GM12865 (cell line): ENCODE data around the gene SCN2B.

Experiments used
- DNase-seq: peaks from one replicate; pipeline ENCODE4 v3.0.0; 2010; ENCODE audit warnings: low read depth
- H3K4me3 ChIP-seq: 2 replicates; pipeline ENCODE4 v1.5.1; 2011; ENCODE audit warnings: mild to moderate bottlenecking, low read depth, low read length, control low read depth
- TF ChIP-seq, protein P1 (sequence below): IDR thresholded peaks from 2 replicates; pipeline ENCODE4 v1.5.1; 2011; ENCODE audit warnings: low read length, control low read depth, low read depth, inconsistent platforms; ENCODE audit not compliant: insufficient read depth; ENCODE audit errors: missing control alignments

Gene SCN2B

GRCh38 chr11:118219244-118219643 is 42.8 kb upstream of the SCN2B start:
- DNase-seq = no peak
- H3K4me3 ChIP-seq = no peak overlapping the region
- TF ChIP-seq, protein P1, sequence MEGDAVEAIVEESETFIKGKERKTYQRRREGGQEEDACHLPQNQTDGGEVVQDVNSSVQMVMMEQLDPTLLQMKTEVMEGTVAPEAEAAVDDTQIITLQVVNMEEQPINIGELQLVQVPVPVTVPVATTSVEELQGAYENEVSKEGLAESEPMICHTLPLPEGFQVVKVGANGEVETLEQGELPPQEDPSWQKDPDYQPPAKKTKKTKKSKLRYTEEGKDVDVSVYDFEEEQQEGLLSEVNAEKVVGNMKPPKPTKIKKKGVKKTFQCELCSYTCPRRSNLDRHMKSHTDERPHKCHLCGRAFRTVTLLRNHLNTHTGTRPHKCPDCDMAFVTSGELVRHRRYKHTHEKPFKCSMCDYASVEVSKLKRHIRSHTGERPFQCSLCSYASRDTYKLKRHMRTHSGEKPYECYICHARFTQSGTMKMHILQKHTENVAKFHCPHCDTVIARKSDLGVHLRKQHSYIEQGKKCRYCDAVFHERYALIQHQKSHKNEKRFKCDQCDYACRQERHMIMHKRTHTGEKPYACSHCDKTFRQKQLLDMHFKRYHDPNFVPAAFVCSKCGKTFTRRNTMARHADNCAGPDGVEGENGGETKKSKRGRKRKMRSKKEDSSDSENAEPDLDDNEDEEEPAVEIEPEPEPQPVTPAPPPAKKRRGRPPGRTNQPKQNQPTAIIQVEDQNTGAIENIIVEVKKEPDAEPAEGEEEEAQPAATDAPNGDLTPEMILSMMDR = no peak

GRCh38 chr11:118217575-118217974 is 41.1 kb upstream of the SCN2B start:
- peak; percentile 52 for DNase-seq
- H3K4me3 ChIP-seq = no peak overlapping the region
- TF ChIP-seq, protein P1 = no peak

DNA sequence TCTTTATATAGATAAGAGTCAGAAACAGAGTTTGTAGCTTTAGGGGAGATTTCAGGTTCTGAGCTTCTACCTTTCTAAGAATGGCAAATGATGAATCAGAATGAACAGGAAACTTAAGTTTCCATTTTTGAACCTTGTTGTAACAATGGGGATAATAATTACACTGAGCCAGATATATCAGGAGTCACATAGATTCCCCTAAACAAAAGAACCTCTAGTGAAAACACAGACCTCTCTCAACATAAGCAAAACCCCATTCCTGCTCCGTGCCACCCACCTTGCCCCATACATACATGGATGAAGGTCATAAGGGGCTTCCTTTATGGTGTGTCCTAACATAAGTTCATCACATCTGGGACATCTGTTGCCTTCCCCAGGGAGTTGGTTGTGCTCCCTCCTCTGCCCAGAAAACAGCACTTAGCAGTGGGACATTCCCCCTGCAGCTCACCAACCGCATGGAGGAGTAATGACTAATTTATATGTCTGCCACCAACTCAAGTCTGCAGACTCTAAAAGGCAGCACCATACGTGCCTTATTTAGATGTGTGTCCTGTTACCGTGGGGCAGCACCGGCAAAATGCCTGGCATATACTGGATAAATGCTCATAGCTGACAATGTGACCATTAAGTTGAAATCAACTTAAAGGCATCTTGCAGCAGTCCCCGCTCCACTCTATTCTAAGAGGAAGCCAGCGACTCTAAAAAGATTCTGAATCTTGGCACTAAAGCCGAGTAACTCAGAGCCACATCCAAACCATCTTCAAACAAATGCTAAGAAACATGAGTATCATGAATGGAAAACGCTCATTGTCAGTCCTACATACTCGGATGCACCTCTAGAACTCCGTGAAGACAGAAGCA is 40.4 kb upstream of the SCN2B start:
- DNase-seq = peak; percentile 82
- TF ChIP-seq, protein P1 = no peak
- H3K4me3 ChIP-seq = peak overlapping the region; percentile 45

GRCh38 chr11:118215765-118216164 is 39.3 kb upstream of the SCN2B start:
- TF ChIP-seq, protein P1 = no peak
- peak overlapping the region; percentile 2 for H3K4me3 ChIP-seq
- no peak for DNase-seq

- peak; percentile 48 for DNase-seq
- H3K4me3 ChIP-seq = no peak overlapping the region
- TF ChIP-seq, protein P1 = no peak
Measured at GRCh38 chr11:118215262-118215661, 38.8 kb upstream of the SCN2B start.

DNA sequence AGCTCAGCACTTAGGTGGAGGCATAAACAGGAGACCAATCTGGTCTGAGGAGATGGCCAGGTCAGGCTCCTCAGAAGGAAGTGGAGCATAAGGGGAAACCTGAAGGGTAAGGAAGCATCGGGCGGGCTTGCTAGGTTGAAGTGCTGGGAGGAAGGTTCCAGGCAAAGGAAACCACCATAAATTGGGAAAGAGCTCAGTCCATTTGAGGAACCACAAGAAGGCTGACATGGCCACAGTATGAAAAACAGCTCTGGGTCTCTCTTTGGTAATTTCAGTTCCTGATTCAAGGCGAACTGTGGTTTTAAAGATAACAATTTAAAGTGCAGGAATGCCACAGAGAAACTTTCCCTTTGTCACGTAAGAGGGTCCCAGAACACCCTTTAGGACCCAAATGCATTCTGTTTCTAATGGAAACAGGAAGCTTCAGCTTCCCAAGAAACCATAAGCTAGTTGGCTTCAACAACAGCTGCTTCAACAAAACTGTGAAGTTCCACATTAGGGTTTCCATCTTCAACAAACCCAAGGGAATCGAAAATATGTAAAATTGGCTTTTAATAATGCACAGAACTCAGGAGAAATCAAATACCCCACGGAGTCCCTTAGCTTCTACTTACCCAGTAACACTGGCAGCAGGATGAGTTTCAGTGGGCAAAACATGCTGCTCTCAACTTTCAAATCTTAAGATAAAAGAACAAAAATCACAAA is 37.9 kb upstream of the SCN2B start:
- TF ChIP-seq, protein P1 = no peak
- DNase-seq = peak; percentile 61
- H3K4me3 ChIP-seq = peak overlapping the region; percentile 27
